ENCODE results near the gene KCNMA1.

GRCh38 chr10:77531441-77532001 lies 106.1 kb downstream of the KCNMA1 start:
- no peak for TF ChIP-seq CTCF (IDR thresholded peaks at IDR 0.05)
- TF ChIP-seq POLR2A (IDR thresholded peaks at IDR 0.05; ENCODE audit: low read depth) = no peak
